ENCODE data around the gene DOCK1.
"Not testable (repeated sequence)": the region's sequence is repeated elsewhere in the genome, so short reads cannot be mapped to it uniquely, and the experiment has no call there.

Gene DOCK1

DNA sequence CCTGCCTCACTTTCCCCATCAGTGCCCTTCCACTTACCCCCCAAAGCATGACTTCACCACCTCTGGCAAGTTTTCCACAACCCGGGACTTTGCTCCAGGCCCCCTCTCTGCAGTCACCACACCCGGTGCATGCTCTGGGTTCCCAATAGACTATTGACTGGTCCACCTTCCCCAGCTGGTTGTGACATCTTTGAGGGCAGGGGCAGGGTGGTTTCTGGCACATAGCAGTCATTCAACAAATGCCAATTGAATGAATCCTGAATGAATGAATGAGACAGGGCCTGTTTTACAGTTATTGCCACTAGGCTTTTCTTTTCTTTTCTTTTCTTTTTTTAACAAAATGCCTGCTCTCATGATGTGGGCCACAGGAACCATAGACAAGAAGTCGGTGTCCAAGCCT lies 28.8 kb upstream of the DOCK1 start:
- H3K4me3 ChIP-seq (ENCODE audit: low read depth, low read length), result no peak overlapping the region
- in situ Hi-C loops (cut with HindIII; ENCODE audit: low sequenced_read_pairs), result no loop called here
- TF ChIP-seq, protein P1, sequence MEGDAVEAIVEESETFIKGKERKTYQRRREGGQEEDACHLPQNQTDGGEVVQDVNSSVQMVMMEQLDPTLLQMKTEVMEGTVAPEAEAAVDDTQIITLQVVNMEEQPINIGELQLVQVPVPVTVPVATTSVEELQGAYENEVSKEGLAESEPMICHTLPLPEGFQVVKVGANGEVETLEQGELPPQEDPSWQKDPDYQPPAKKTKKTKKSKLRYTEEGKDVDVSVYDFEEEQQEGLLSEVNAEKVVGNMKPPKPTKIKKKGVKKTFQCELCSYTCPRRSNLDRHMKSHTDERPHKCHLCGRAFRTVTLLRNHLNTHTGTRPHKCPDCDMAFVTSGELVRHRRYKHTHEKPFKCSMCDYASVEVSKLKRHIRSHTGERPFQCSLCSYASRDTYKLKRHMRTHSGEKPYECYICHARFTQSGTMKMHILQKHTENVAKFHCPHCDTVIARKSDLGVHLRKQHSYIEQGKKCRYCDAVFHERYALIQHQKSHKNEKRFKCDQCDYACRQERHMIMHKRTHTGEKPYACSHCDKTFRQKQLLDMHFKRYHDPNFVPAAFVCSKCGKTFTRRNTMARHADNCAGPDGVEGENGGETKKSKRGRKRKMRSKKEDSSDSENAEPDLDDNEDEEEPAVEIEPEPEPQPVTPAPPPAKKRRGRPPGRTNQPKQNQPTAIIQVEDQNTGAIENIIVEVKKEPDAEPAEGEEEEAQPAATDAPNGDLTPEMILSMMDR (IDR thresholded peaks at IDR 0.05; ENCODE audit: low read depth, low read length), result no peak
- no peak for DNase-seq (ENCODE audit: low read depth, low spot score)

DNA sequence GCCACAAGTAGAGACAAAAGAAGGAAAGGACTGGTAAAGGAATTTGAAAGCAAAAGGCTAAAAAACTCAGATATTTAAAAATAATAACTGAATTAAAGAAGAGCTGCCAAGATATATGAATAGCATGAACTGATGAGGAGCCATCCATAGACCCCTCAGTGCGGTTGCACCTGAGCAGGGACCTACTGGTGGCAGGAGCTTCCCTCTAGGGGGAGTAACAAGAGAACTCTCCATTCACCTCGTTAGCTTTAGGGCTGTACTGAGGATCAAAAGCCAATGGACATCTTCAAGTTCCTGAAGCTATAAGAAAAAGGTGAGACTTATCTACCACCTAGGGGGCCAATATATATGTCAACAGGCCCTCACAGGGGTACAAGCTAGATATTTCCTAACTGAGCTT lies 27.8 kb upstream of the DOCK1 start:
- in situ Hi-C loops (cut with HindIII; ENCODE audit: low sequenced_read_pairs), result no loop called here

DNA sequence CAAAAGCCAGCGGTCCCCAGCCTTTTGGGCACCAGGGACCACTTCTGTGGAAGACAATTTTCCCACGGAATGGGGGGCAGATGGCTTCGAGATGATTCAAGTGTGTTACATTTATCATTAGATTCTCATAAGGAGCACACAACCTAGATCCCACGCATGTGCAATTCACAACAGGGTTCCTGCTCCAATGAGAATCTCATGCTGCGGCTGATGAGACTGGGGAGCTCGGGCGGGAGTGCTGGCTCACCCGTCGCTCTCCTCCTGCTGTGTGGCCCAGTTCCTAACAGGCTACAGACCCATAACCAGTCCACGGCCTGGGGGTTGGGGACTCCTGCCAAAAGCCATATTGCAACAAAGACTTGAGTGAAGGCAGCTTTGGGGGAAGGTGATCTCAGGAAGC lies 26.6 kb upstream of the DOCK1 start:
- in situ Hi-C loops (cut with HindIII; ENCODE audit: low sequenced_read_pairs), result no loop called here
- TF ChIP-seq, protein P1 (IDR thresholded peaks at IDR 0.05; ENCODE audit: low read depth, low read length), result no peak
- no peak overlapping the region for H3K4me3 ChIP-seq (ENCODE audit: low read depth, low read length)
- no peak for DNase-seq (ENCODE audit: low read depth, low spot score)

More for the DNA sequence above, 27.8 kb upstream of the DOCK1 start:
- H3K4me3 ChIP-seq (ENCODE audit: low read depth, low read length), result no peak overlapping the region
- TF ChIP-seq, protein P1 (IDR thresholded peaks at IDR 0.05; ENCODE audit: low read depth, low read length), result no peak
- DNase-seq (ENCODE audit: low read depth, low spot score), result no peak

DNA sequence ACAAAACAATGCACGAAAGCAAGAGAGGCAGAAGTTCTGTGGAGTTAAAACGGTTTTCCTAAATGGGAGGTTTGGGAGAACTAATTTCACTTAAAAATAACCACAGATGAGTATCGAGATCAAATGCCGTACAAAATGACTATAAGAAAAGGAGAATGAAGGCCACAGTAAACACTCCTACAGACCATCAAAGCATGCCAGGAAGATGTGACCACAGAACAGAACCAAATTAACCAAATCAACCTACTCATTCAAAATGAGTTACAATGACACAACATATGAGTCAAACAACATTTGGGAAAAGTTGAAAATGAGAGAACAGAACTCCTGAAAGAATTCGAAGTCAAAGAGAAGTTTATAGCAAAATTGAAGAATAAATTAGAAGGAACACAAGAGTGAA lies 24.3 kb upstream of the DOCK1 start:
- DNase-seq (ENCODE audit: low read depth, low spot score), result no peak
- H3K4me3 ChIP-seq (ENCODE audit: low read depth, low read length), result no peak overlapping the region
- TF ChIP-seq, protein P1 (IDR thresholded peaks at IDR 0.05; ENCODE audit: low read depth, low read length), result no peak
- in situ Hi-C loops (cut with HindIII; ENCODE audit: low sequenced_read_pairs), result no loop called here

DNA sequence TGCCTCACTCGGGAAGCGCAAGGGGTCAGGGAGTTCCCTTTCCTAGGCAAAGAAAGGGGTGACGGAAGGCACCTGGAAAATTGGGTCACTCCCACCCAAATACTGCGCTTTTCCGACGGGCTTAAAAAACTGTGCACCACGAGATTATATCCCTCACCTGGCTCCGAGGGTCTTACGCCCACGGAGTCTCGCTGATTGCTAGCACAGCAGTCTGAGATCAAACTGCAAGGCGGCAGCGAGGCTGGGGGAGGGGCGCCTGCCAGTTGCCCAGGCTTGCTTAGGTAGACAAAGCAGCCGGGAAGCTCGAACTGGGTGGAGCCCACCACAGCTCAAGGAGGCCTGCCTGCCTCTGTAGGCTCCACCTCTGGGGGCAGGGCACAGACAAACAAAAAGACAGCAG lies 23.2 kb upstream of the DOCK1 start:
- in situ Hi-C loops (cut with HindIII; ENCODE audit: low sequenced_read_pairs); DNase-seq (ENCODE audit: low read depth, low spot score); H3K4me3 ChIP-seq (ENCODE audit: low read depth, low read length): not testable (repeated sequence)

DNA sequence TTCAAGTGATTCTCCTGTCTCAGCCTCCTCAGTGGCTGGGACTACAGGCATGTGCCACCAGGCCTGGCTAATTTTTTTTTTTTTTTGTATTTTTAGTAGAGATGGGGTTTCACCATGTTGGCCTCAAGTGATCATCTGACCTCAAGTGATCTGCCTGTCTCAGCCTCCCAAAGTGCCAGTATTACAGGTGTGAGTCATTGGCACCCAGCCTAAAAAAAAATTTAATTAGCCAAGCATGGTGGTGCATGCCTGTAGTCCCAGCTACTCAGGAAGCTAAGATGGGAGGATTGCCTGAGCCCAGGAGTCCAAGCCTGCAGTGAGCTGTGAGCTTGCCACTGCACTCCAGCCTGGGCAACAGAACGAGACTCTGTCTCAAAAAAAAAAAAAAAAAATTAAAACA lies 16.8 kb upstream of the DOCK1 start:
- DNase-seq (ENCODE audit: low read depth, low spot score); in situ Hi-C loops (cut with HindIII; ENCODE audit: low sequenced_read_pairs); H3K4me3 ChIP-seq (ENCODE audit: low read depth, low read length): not testable (repeated sequence)

DNA sequence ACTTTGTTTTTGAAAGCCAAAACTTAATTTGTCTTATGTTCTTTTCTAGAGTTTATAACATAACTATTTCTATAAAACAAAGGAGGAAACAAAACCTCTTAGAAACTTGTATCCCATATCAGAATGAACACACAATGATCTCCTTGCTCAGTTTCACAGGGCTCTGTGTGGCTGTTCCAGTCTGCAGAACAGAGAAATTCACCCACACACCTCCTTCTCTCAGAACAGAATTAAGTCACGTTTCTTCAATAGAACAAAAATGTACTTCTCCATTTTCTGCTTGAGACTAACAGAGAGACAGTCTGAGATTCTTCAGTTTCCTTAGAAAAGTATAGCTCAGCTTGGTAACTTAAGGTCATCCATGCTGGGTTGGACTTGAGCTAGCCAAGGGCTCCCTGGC lies 15.8 kb upstream of the DOCK1 start:
- in situ Hi-C loops (cut with HindIII; ENCODE audit: low sequenced_read_pairs), result no loop called here
- TF ChIP-seq, protein P1 (IDR thresholded peaks at IDR 0.05; ENCODE audit: low read depth, low read length), result no peak
- H3K4me3 ChIP-seq (ENCODE audit: low read depth, low read length), result no peak overlapping the region
- no peak for DNase-seq (ENCODE audit: low read depth, low spot score)

DNA sequence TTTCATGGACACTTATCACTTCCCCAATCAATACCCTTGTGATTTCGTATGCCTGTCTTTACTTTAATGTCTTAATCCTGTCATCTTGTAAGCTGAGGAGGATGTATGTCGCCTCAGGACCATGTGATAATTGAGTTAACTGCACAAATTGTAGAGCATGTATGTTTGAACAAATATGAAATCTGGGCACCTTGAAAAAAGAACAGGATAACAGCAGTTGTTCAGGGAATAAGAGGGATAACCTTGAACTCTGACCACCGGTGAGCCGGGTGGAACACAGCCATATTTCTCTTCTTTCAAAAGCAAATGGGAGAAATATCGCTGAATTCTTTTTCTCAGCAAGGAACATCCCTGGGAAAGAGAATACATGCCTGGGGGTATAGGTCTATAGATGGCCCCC lies 14.4 kb upstream of the DOCK1 start:
- in situ Hi-C loops (cut with HindIII; ENCODE audit: low sequenced_read_pairs); DNase-seq (ENCODE audit: low read depth, low spot score); H3K4me3 ChIP-seq (ENCODE audit: low read depth, low read length): not testable (repeated sequence)
